Femur (tissue), 1 donor: Measurements from ENCODE around the gene NUDT16L1.

Experiments used
- DNase-seq: peaks from one replicate; pipeline ENCODE4 v3.0.0-alpha.2; 2017

Gene NUDT16L1

GRCh38 chr16:4683255-4684057 lies 9.9 kb upstream of the NUDT16L1 start:
- no peak for DNase-seq

GRCh38 chr16:4684058-4684715 lies 9.2 kb upstream of the NUDT16L1 start:
- no peak for DNase-seq

GRCh38 chr16:4684763-4685162 lies 8.6 kb upstream of the NUDT16L1 start:
- no peak for DNase-seq

GRCh38 chr16:4685292-4685691 lies 8.1 kb upstream of the NUDT16L1 start:
- DNase-seq, result peak; percentile 19

GRCh38 chr16:4685776-4686496 lies 7.4 kb upstream of the NUDT16L1 start:
- peak; percentile 19 for DNase-seq

- peak; percentile 25 for DNase-seq
Observed at GRCh38 chr16:4686497-4687210, 6.7 kb upstream of the NUDT16L1 start.

- DNase-seq, result no peak
Observed at GRCh38 chr16:4687416-4687815, 5.9 kb upstream of the NUDT16L1 start.

- DNase-seq, result peak; percentile 18
Observed at GRCh38 chr16:4687946-4688673, 5.3 kb upstream of the NUDT16L1 start.

GRCh38 chr16:4688674-4689045 lies 4.7 kb upstream of the NUDT16L1 start:
- DNase-seq, result no peak

GRCh38 chr16:4689091-4689671 lies 4.2 kb upstream of the NUDT16L1 start:
- peak; percentile 22 for DNase-seq

- DNase-seq, result peak; percentile 21
Observed at GRCh38 chr16:4689864-4690704, 3.3 kb upstream of the NUDT16L1 start.

- peak; percentile 26 for DNase-seq
Observed at GRCh38 chr16:4690946-4691665, 2.3 kb upstream of the NUDT16L1 start.

GRCh38 chr16:4691666-4692412 lies 1.5 kb upstream of the NUDT16L1 start:
- peak; percentile 24 for DNase-seq

GRCh38 chr16:4692460-4693295 lies 684 bp upstream of the NUDT16L1 start:
- DNase-seq, result peak; percentile 33

GRCh38 chr16:4693956-4694641 lies 737 bp downstream of the NUDT16L1 start:
- peak; percentile 68 for DNase-seq

- DNase-seq, result peak; percentile 51
Observed at GRCh38 chr16:4694642-4695451, 1.5 kb downstream of the NUDT16L1 start.
